GM21360 (cell line): ENCODE results near the gene ANKH.

ENCODE experiments used
- ATAC-seq: cut with Tn5 transposase; IDR thresholded peaks from one replicate; pipeline ENCODE4 v1.9.1; 2021; ENCODE audit warnings: mild to moderate bottlenecking, moderate library complexity; ENCODE audit not compliant: unreplicated experiment

Gene ANKH

DNA sequence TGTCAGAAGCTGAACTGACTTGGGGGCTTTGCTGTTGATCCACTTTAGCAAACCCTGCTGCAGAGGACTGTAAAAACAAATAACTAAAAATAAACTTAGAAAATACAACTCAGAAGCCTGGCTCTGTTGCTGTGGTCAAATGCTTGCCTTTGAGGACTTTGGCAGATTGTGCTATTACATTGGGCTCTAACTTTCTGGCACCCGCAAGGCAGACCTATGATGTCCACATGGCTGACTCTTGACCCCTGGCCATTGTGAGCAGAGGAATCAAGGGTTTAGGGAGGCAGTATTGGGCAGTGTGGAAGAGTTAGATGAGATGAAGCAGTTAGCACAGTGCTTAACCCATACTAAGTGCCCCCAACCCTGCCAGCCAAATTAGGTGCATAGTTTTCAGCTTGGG, 173.1 kb downstream of the ANKH start:
- ATAC-seq = no peak

GRCh38 chr5:14696851-14697250, 174.7 kb downstream of the ANKH start:
- ATAC-seq = no peak

GRCh38 chr5:14696057-14696456, 175.5 kb downstream of the ANKH start:
- no peak for ATAC-seq

- ATAC-seq = no peak
Measured at GRCh38 chr5:14695152-14695551, 176.4 kb downstream of the ANKH start.

DNA sequence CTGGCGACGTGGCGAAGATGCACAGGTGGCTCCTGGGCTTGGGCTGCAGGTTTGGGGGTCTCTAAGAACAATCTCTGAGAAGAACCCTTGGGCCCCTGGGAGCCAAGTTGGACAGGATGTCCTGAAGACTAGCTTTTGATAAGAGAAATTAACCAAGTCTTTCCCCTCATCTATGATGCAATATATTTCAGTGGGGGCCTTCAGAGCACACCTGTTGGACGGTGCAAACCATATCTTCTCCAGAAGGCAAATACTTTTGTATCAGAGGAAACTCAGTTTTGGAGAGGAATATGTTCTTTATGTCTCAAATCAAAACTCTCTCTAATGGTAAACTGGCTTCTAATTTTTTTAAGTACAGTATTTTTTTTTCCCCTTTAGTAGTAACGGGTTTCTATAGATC, 178.5 kb downstream of the ANKH start:
- no peak for ATAC-seq

DNA sequence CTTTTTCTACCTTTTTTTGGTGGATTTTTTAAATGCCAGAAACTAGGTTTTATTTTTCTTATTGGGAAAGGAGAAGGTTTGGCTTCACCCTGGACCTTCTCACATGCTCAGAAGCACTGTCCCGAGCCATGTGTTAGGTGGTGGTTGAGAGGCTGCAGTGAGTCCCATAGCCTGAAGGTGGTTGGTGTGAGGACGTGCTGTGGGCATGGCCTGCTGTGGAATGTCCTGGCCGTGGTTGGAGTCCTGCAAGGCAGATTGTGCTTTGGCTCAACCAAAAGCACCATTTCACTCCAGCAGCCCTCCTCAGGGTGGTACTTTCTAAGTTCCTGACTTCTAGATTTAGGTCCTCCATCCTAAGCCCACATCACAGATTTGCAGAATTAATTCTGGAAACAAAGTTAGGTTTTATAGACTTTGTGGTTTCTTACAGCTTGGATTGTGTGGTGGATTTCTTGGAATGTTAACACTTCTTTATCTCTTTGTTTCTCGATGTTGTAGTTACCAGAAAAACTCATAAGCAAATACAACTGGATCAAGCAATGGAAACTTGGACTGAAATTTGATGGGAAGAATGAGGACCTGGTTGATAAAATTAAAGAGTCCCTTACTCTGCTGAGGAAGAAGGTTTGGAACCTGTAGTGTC, 184.4 kb downstream of the ANKH start:
- ATAC-seq = no peak

DNA sequence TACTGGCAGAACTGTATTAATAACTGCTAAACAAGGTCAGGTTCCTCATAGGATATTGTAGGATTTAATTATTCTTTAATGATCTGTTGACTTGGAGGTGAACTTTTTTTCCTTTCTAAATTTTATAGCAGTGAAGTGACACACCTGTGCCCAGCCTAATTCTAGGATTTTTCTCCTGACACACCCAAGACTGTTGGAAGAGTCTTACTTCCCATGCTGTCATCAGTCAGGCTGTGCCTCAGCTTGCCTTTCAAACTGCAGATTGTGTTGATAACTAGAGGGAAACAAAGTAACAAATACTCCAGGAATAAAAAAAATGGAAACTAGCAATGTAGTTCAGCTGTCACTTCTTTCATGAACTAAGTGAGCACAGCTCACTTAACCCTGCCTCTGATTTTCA, 185.1 kb downstream of the ANKH start:
- no peak for ATAC-seq

DNA sequence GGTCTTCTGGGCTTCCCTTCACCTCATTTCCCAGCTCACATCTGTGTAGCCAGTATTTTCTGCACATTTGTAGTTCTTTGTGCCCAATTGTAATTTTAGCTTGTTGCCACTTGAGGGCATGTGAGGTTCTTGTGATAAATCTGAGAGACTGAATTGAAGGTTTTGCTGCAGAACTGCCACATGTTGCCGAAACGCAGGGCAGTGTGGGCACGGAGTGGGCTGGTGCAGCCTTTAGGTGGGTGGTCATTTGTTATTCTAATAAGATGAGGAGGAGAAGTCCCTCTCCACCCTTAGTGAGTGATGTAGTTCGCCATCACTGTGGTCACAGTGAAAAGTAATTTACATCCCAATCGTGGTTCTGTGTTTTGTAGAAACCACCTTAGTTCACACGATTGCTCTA, 185.8 kb downstream of the ANKH start:
- peak; percentile 85 for ATAC-seq

- ATAC-seq = no peak
Measured at GRCh38 chr5:14684757-14685156, 186.8 kb downstream of the ANKH start.

- ATAC-seq = no peak
Measured at GRCh38 chr5:14683906-14684455, 187.6 kb downstream of the ANKH start.

GRCh38 chr5:14681236-14681752, 190.3 kb downstream of the ANKH start:
- no peak for ATAC-seq

- no peak for ATAC-seq
Measured at GRCh38 chr5:14679595-14679994, 192.0 kb downstream of the ANKH start.

DNA sequence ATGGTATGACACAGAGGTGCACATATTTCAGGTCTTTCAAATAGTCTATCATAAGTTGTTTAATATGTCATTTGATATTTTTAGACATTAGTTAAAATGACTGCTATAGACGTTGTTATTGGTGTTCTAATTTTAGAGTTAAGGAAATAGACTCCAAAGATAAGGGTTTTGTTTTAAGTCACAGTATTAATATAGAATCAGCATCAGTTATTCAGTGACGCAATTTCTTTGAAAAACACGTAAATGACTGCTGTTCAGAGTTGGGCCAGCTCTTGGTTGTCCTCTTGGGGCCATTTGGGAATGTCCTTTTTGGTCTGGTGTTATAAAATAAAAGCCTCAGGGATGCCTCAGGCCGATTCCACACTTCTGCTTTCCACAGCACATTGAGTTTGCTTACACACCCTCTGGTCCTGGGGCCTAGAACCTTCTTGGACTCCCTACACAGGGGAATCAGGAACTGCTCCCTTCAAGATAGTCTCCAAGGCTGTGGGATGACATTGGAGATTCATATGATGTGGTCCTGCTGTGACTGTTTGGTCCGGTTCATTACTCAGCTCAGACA, 192.7 kb downstream of the ANKH start:
- ATAC-seq = peak; percentile 25

DNA sequence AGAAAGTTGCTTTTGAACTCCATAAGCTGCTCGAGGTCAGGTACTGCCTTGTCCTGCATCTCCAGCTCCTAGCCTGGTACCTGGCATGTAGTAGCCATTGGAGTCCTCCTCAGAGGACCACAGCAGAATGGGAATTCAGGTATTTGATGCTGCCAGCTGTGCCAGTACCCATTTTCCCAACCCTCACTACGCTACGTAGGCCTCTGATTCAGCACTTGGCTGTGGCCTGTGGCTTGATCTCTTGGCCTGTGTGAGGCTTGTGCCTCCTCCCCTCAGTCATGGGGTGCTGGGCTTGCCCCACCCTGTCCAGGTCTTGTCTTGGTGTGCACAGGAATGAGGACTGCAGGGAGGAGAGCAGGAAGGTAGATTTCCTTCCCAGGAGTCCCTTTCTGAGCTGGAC, 195.3 kb downstream of the ANKH start:
- ATAC-seq = peak; percentile 36

- peak; percentile 19 for ATAC-seq
Measured at GRCh38 chr5:14675865-14676300, 195.7 kb downstream of the ANKH start.

GRCh38 chr5:14674983-14675854, 196.4 kb downstream of the ANKH start:
- ATAC-seq = no peak

DNA sequence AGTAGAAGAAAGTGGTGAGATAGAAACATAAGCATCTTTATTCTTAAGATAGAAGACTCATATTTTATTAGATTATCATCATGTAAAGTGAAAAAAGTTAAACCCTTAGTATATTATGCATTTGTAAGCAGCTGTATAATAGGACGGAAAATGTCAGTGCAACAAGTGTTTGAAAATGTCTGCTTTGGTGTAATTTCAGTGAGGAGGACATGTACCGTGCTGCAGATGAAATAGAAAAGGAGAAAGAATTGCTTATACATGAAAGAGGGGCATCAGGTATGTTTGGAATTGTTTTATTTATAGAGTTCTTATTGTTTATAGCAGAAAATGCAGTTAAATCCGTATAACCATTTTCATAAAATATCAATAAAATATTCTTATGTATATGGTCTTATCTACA, 198.1 kb downstream of the ANKH start:
- no peak for ATAC-seq

DNA sequence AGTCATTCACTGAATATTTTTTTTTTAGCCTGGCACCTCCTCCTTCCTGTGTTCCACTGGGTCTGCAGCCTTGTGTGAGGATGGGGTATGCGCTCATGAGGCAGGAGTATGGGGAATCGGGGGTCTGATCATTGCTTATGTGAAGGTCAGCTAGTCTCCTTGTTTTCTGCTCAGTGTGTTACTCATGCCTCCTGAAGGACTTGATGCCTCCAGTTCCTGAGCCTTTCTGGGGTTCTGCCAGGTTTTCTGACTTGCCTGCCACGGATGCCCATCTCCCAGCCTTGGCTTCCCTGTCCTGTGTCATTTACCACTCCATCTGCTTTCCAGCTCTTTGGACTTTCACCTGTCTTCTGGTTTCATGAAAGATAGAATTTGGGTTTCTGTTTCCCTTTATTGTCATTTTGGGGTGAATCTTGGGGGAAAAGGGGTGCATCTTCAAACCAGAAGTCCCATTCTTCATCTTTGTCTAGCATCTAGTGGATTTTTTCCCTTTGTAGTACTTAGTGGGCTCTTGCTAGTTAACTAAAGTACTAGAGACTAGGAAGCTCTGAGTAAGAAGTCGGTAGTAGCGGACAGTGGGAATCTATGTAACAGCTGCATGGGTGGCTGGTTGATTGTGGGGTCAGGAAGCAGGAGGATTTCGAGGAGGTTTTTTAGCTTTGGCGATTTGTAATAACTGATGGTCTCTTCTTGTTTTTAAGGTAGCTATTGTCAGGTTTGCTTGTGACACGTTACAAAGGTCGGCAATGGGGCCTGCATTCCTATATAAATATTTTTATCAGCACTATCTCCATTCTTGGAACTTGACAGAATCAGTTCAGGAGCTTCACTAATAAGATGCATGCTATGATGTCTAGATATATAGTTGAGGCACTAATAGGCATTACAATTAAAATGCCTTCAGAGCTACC, 198.8 kb downstream of the ANKH start:
- no peak for ATAC-seq

GRCh38 chr5:14672082-14672481, 199.5 kb downstream of the ANKH start:
- ATAC-seq = no peak

DNA sequence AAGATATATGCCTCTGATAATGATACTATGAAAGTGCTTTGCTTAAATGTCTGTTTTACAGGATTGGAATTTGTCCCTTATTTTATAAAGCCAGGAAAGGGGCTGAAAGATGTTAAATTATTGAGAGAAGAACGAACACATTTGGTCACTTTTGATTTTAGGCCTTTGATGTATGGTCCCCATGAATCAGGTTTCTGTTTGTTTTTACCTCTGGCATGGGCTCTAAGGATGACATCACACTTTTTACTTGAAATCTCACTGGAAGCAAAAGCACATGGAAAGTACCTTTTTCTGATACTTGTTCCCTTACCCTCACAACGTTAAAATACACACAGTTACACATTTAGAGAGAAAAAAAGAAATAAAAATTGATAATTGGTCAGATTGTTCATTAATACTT, 200.2 kb downstream of the ANKH start:
- ATAC-seq = no peak
